HuH-7.5 (cell line): ENCODE measurements around the gene ZNF444.
"Not testable (repeated sequence)": the region's sequence is repeated elsewhere in the genome, so short reads cannot be mapped to it uniquely, and the experiment has no call there.

Source experiments
- DNase-seq: peaks from one replicate; pipeline ENCODE4 v3.0.0; 2011; ENCODE audit warnings: low spot score

ZNF444 gene

DNA sequence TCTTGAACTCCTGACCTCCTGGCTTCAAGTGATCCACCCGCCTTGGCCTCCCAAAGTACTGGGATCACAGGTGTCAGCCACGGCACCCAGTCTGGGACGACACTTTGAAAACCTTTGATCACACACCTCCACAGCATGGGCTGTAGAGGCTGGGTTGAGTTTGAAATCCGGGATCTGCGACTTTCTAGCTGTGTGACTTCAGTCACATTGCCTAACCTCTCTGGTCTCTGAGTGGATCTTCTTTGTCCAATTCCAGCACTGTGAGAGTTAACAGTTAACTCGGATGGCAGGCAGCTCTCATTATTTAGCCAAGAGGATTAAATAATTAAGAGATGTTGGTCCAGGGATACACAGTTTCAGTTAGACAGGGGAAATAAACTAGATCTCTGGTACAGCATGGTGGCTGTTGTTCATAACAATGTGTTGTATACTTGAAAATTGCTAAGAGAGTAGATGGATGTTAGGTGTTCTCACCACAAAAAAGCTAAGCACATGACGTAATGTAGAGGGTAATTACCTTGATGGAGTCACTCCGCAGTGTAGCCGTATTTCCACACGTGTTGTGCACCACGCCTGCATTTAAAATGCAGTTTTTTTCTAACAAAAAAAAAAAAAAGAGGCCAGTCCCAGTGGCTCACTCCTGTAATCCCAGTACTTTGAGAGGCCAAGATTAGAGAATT, 36.6 kb downstream of the ZNF444 start:
- DNase-seq = no peak

DNA sequence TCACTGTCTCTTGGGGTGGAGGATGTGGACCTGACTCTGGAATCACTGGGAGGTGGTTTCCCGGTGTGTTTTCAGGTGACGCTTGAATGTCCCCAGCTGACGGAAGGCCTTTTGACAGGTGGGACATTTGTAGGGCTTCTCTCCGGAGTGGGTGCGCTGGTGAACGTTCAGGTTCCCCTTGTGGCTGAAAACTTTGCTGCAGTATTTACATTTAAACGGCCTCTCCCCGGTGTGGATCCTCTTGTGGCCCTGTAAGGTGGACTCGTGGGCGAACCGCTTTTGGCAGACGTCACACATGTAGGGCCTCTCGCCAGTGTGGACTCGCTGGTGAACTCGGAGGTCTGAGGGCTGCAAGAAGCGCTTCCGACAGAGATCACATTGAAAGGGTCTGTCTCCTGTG, 48.7 kb downstream of the ZNF444 start:
- DNase-seq = no peak

DNA sequence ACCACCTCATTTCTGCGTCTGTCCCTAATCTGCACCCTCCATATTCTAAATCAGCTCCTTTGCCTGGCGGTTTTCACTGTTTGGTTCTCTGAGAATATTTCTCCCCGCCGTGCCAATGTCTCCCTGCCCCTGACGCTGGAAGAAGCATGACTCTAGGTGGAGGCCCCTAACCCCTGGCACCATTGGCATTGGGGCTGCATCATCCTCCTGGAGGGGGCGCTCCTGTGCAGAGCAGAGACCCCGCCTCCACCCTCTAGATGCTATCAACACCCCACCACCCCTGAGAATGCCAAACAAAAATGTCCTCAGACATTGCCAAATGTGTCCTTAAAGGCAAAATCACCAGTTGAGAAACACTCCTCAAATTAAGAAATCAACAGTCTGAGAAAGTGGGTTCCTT, 50.0 kb downstream of the ZNF444 start:
- no peak for DNase-seq

DNA sequence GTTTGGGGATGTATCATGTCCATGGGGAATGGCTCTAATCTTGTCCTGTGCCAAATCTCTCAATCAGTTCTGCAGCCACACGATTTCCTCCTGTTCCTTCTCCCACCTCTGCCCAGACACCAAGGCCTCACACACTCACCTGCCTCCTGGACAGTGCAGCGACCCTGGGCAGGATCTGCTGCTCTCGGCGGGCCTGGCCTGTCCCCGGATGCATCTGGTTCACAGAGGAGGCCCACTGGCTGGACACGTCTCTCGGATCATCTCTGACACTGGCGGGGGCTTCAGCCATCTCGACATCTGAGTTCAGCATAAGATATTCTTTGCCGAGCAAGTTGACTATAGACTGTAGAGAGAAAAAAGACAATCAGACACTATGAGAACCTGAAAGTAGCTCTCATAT, 50.6 kb downstream of the ZNF444 start:
- DNase-seq = no peak

DNA sequence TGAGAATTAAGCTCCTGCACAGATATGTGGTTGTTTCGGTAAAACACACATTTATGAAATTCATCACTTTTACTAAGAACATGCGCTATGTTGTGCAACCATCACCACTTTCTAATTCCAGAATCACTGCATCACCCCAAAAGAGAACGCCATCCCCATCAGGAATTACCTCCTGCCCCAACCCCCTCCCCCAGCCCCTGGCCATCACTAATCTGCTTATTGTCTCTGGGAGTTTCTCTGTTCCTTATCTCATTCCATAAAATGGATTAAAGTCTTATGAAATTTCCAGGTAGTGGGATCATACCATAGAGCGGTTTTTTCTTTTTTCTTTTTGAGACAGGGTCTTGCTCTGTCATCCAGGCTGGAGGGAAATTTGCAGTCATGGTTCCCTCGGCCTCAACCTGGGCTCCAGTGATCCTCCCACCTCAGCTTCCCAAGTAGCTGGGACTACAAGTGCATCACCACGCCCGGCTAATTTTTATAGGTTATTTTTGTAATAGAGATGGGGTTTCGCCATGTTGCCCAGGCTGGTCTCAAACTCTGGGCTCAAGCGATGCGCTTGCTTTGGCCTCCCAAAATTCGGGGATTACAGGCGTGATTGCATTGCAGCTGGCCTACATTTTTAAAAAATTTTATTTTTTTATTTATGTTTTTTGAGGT, 53.0 kb downstream of the ZNF444 start:
- DNase-seq = no peak

DNA sequence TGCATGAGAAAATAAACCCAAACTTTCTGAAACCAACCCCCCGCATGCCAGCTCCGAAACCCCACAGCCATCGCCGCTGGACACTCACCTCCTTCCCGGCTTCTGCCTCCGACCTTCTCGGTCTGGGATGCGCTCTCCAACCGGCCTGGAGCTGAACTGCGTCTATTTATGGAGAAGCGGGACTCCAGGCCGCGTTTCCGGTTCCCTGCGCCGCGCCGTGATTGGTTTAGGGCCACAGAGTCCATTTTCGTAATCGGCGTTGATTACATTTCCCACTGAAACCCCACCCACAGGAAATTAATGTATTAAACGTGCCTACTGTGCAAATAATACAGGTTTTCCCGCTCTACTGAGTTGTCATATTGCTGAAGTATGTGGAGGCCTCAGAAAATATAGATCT, 56.6 kb downstream of the ZNF444 start, which contains the start of gene ZSCAN5B:
Gene ZSCAN5B, minus strand, starts transcription at position 138 of the 400 bp plus-strand sequence. CDS start 4,731 bp downstream, outside the sequence.
- DNase-seq = not testable (repeated sequence)

DNA sequence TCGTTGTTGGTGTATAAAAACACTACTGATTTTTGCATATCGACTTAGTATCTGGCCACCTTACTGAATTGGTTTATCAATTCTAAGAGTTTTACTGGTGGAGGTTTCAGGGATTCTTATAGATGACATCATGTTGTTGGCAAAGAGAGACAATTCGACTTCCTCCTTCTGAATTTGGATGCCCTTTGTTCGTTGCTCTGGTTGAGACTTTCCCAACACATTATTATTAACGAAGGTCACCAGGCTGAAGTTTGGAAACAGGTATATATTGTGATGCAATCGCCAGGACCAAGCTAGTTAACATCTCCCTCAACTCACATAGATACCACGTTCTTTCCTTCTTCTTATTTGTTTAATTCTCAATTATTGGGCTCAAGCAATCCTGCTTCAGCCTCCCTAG, 58.6 kb downstream of the ZNF444 start:
- DNase-seq = no peak

DNA sequence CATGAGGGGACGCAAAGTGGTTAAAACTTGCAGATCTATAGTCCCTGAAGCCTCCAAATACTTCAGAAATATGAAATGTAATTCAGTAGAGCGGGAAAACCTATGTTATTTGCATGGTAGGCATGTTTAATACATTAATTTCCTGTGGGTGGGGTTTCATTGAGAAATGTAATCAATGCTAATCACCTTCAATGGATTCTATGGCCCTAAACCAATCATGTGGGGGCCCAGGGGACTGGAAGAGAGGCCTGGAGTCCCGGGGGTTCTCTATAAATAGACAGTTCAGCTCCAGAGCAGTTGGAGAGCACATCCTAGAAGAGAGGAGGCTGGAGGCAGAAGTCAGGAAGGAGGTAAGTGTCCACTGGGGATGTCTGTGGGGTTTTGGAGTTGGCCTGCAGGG, 60.9 kb downstream of the ZNF444 start, which contains the start of gene ZSCAN5C:
Gene ZSCAN5C, plus strand, starts transcription at position 301 of the 400 bp plus-strand sequence. CDS start 3,641 bp downstream, outside the sequence.
- DNase-seq = no peak

DNA sequence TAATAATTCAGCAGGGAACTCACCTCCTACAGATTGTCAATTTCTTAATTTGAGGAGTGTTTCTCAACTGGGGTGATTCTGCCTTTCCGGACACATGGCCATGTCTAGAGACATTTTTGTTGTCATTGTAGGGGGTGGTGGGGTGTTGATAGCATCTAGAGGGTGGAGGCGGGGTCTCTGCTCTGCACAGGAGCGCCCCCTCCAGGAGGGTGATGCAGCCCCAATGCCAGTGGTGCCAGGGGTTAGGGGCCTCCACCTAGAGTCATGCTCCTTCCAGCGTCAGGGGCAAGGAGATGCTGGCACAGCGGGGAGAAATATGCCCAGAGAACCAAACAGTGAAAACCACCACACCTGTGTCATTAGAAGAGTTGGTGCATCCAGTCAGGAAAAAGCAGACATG, 66.5 kb downstream of the ZNF444 start:
- not testable (repeated sequence) for DNase-seq

DNA sequence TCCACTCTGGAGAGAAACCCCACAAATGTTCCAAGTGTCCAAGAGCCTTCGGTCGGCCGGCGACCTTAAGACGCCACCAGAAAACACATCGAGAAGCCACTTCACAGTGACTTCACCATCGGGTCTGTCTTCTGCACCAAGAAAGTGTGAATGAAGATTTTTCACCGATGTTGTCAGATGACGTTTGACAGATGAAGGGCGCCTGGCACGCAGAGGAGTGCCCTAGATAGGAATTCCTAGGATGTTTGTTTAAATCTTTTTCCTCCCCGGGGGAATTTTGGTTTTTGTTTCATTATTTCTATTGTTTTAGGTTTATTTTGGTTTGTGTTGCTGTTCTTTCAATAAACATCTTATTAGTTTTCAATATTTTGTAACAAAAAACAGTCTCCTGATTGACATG, 68.0 kb downstream of the ZNF444 start:
- no peak for DNase-seq

DNA sequence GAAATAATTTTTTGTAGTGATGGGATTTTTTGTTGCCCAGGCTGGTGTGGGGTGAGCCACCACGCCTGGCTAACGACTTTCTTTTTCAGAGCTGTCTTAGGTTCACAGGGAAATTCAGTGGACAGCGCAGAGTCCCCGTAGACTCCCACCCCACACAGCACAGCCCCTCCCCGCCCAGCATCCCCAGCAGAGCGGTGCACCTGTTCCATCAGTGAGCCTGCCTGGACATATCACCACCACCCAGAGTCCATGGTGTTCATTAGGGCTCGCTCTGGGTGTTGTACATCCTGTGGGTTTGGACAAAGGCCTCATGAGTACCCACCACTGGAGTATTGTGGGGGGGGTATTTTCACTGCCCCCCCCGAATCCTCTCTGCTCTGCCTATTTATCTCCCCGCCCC, 68.9 kb downstream of the ZNF444 start:
- not testable (repeated sequence) for DNase-seq
